ENCODE measurements around the gene PLG.
A peak's percentile ranks its signal among the peaks of the same experiment; 100 is the strongest.
"Not testable (repeated sequence)": the region's sequence is repeated elsewhere in the genome, so short reads cannot be mapped to it uniquely, and the experiment has no call there.

PLG gene

DNA sequence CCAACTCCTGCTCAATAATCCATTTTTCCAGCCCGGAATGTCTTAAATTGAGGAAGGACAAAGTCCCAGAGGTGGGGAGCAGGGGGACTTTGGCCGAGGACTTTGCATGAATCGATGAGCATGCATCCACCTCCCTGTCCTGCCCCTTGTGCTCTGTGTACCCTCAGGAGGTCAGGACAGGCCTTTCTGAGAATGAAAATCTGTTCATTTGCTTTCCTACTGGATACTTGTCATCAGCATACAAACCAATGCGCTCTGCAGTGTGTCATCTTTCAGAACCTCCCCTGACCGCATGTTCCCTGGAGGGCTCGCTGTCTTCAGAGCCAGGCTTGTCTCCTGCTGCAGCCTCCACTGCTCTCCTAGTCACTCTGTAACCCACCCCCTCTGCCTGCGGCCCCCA is 2.6 kb downstream of the PLG start:
- DNase-seq (ENCODE audit: low spot score), result not testable (repeated sequence)

DNA sequence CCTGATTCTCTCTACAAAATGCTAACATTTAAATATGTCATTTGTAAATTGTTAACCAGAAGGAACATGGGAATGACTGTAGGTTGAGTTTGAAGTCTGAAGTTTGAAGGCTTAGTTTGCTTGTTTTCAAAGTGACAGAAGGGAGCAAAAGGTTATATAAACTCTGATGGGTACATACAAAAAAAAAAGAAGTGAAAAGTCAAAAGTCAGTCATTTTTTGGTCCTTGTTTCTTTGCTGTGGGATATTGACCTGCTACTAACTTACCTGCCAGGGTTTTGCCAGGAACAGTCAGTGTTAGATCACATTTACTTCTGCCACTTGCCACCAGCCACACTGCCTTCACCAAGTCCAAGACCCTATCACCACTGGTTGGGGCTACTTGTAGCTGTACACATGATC is 6.9 kb downstream of the PLG start:
- not testable (repeated sequence) for DNase-seq (ENCODE audit: low spot score)

DNA sequence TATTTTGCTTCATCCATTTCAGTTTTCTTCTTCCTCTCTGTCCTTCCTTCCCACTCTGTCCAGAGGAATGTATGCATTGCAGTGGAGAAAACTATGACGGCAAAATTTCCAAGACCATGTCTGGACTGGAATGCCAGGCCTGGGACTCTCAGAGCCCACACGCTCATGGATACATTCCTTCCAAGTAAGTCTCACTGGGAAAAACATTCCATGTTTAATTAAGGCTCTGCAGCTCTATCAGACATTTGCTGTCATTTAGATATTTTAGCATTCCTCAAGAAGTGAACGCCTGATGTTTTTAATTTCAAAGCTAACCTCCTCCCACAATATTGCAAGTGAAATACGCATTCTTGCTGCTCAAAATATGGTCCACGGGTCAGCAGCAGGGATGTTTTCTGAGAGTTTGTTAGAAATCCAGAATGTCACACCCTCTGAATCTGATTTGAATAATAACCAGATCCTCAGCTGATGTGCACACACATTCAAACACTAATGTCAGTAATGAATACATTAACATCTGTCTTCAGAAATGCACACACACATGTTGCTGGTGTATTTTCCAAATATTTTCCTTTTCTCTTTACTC is 12.8 kb downstream of the PLG start:
- DNase-seq (ENCODE audit: low spot score), result no peak

DNA sequence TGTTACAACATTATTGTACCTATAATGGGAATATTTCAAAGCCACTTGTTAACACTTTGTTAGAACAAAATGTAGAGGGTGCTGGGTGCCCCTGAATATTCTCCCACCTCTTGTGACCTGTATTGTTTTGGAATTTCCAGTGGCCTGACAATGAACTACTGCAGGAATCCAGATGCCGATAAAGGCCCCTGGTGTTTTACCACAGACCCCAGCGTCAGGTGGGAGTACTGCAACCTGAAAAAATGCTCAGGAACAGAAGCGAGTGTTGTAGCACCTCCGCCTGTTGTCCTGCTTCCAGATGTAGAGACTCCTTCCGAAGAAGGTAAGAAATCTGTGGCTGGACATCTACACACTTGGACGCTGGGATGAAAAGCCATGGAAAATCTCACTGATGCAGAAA is 28.9 kb downstream of the PLG start:
- no peak for DNase-seq (ENCODE audit: low spot score)

DNA sequence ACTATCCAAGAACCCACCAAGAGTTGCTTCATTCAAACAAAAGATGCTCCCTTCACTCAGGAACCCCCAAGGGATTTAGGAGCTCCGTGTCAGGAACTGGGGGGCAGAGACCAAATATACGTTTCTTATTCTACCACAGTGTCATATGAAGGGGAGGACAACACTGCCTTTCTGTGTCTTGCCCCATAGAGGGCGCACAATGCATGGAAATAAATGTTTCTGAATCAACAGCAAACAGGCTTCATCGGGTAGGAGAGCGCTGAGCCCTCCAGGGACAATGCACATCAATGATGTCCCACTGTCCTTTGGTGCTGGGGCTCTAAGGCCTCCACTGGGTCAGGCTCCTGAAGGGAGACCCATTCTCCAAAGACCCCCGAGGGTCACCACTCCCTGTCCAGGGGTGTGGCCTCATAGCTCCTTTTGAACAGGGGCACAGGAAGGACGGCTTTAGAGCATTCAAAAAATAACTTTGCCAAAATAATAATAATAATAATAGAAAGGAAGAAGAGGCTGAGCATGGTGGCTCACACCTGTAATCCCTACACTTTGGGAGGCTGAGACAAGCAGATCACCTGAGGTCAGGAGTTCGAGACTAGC is 31.1 kb downstream of the PLG start:
- peak; percentile 55 for DNase-seq (ENCODE audit: low spot score)

DNA sequence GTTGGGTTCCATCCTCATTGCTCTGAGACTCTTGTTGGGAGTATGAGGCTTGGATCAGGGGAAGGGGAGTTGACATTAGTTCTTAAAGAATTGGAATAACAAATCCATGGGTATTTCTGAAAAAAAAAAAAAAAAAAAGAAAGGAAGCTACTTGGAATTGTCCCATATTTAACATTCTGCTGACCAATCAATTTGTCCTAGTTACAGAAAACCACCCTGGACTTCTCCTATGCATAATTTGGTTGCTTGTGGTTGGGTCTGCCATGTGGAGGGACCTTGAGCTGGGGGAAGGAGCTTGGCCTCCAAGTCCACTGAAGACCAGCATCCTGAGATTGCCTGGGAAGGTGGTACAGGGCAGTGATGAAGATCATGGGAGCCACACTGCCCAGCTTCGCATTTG is 32.6 kb downstream of the PLG start:
- DNase-seq (ENCODE audit: low spot score), result no peak

DNA sequence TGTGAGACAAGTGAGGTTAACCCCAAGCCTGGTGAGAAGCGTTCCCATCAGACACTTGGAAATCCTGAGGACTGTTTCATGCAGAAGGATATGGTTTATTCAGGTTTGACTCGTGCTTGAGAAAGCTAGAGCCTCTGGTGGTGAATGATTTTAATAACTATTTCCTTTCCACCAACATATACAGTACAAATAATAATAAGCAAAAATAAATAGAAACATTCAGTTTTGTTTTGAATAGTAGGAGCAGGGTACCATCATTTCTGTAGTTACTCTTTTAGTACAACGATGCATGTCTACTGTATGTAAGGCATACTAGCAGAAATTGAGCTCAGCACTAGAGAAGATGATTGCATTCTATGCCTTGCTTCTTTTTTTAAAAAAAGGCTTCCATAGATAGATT is 33.5 kb downstream of the PLG start:
- no peak for DNase-seq (ENCODE audit: low spot score)

DNA sequence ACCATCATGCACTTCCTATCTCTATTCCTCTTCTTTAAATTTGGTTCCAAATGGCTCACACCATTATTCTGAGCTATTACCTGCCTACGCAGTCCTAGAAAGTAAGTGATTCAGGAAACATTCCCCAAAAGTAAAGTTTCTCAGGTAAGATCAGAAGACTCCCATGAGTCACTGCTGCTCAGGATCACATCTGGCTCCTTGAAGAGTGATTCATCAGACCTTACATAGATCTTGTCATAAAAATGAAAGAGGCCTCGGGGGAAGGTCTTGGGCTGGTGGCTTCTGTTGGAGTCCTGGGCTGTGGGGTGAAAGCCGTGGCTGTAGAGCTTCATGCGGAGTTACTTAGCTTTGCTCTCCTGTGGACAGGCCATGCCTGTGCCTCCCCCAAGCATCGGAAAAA is 35.9 kb downstream of the PLG start:
- DNase-seq (ENCODE audit: low spot score), result no peak

DNA sequence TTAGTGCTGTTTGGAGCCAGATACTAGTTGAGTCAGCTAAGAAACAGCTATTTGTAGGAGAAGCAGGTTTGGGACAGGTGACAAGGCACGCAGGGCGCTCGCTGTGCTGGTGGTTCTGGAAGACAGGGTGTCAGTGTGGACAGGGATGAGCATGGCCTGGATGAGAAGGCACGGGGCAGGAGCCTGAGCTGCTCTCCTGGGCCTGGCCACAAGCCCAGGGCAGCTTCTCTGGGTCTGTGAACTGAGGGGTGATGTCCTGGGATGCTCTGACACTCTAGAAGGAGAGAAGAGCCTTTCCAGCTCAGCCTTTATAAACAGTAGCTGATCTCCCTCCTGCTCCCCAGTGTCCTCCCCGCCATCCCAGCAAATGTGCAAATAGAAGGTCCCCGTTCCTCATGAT is 37.9 kb downstream of the PLG start:
- DNase-seq (ENCODE audit: low spot score), result no peak

DNA sequence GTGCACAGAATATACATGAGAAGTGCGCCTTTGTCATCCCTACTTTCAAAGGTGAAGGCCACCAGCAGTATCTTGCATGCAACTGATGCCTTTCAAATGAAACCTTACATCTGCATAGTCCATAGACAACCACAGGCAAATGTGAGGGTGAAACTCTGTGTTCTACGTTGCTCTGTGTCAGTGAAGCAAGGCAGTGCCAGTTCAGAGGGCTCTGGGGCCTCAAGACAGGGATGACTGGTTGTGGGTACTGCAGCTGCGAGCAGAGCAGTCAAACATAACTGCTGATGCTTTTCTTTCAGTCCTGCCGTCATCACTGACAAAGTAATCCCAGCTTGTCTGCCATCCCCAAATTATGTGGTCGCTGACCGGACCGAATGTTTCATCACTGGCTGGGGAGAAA is 39.0 kb downstream of the PLG start:
- not testable (repeated sequence) for DNase-seq (ENCODE audit: low spot score)

DNA sequence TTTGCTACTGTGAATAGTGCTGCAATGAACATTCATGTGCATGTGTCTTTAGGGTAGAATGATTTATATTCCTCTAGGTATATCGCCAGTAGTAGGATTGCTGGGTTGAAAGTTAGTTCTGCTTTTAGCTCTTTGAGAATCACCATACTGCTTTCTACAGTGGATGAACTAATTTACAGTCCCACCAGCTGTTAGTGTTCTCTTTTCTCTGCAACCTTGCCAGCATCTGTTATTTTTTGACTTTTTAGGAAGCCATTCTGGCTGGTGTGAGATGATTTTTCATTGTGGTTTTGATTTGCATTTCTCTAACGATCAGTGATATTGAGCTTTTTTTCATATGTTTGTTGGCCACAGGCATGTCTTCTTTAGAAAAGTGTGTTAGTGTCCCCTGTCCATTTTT is 40.0 kb downstream of the PLG start:
- no peak for DNase-seq (ENCODE audit: low spot score)

DNA sequence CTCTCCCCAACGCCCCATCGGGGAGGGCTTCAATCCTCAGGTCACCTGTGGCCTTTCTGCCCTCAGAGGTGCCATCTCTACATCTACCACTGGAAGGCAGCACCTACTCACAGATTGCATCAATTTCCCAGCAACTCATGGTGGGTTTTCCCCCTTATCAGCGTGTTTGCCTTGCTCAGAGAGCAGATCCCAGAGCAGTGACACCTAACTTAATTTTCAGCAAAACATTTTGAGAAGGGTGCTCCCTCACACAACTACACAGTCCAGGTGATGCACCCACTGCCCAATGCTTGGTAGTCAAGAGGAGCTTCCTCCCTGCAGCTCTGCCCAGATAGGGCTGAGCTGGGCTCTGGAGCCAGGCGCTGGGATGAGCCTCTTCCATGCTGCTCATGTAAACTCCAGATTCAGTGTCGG is 48.2 kb downstream of the PLG start:
- DNase-seq (ENCODE audit: low spot score), result peak; percentile 55

DNA sequence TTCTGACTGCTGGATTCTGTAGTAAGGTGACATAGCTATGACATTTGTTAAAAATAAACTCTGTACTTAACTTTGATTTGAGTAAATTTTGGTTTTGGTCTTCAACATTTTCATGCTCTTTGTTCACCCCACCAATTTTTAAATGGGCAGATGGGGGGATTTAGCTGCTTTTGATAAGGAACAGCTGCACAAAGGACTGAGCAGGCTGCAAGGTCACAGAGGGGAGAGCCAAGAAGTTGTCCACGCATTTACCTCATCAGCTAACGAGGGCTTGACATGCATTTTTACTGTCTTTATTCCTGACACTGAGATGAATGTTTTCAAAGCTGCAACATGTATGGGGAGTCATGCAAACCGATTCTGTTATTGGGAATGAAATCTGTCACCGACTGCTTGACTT is 51.2 kb downstream of the PLG start:
- DNase-seq (ENCODE audit: low spot score), result not testable (repeated sequence)

DNA sequence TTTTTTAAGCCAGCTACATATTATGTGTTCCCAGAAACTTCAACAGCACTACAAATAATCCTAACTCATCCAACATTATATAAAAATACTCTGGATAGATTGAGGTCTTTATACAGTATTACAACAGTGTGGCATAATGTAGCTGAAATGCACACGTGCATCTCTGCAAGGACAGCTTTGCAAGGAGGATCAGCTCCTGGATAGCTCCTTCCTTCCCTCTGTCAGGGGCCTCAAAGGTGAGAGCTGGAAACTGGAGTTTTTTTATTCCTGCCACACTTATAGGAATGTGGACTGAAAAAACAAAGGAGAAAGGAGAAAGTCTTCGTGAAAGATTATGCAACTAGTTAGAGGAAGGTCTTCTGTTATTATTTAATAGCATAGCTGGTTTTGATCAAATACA is 53.1 kb downstream of the PLG start:
- no peak for DNase-seq (ENCODE audit: low spot score)

DNA sequence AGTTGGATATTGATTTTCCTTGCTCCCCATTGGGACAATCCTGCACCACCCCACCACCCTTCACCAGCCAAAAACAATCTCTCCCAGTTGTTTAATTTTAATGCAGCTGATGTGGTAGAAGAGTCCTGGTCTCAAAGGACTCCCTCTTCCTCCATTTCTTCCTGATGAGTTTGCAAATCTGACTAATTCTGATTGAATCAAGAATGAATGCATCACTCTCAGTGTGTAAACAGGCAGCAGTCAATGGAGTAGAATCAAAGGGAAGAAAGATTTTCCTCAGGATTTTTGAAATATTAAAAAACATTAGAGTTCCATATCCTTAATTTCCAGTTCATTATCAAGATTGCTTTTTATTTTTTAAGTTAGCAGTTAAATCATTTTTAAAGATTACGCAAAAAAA is 54.0 kb downstream of the PLG start:
- no peak for DNase-seq (ENCODE audit: low spot score)

DNA sequence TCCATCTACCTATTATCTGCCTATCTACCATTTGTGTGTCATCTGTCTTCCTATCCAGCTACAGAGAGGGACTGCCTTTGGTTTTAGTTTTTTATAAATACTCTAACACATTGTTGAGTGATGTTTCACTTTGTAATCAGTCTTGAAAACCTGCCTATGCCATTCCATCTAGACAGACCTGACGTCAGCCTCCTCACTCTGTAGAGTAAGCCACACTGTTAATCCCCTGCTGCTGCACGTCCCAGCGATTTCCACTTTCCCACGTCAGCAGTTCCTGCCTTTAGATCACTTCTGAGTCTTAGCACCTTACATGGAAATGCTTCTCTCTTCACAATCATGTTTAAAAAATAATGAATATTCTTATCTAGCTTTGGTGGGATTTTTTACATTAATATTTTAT is 54.8 kb downstream of the PLG start:
- no peak for DNase-seq (ENCODE audit: low spot score)

DNA sequence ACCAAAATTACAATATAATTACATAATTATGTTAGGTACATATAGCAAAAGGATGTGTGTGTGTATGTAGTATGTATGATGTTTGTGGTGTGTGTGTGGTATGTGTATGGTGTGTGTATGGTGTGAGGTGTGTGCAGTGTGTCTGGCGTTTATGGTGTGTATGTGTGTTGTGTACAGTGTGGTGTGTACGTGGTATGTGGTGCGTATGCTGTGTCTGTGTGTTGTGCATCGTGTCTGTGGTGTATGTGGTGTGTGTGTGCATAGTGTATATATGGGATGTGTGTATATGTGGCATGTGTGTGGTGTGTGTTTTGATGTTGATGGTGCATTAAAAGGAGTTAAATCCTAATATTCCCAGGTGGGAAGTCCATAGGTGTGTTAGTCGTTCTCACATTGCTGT is 62.8 kb downstream of the PLG start:
- DNase-seq (ENCODE audit: low spot score), result no peak

DNA sequence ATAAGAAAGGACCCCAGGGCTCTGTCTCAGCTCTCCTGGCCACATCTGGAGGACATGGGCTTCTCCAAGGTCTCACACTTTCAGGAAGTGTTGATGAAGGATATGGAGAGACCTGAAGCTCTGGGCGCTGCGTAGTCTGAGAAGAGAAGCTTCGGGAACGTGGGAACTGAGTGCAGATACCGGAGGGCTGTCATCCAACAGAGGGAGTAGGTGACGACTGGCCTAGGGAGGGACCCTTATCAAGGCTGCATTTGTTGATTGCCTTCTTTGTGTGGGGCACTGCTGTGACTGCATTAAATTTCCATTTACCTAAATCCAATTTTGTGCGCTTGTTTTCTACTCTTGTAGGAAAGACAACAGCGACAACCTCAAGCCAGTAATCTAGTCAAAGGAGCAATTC is 63.4 kb downstream of the PLG start:
- no peak for DNase-seq (ENCODE audit: low spot score)

DNA sequence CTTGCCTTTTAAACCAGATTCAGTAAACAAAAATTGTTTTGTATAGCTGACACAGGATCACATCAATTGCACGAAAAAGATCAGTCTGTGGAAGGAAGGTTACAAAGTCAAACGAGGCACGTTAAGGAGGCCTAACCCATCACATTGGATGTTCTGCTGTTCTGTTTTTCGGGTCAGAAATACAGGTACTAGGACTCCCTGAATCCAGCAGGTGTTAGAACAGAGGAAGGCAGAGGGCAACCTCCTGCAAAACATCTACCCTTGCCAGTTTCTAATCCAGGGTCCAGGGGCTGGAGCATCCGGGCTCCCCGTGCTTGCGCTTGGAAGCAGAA is 64.6 kb downstream of the PLG start:
- no peak for DNase-seq (ENCODE audit: low spot score)

DNA sequence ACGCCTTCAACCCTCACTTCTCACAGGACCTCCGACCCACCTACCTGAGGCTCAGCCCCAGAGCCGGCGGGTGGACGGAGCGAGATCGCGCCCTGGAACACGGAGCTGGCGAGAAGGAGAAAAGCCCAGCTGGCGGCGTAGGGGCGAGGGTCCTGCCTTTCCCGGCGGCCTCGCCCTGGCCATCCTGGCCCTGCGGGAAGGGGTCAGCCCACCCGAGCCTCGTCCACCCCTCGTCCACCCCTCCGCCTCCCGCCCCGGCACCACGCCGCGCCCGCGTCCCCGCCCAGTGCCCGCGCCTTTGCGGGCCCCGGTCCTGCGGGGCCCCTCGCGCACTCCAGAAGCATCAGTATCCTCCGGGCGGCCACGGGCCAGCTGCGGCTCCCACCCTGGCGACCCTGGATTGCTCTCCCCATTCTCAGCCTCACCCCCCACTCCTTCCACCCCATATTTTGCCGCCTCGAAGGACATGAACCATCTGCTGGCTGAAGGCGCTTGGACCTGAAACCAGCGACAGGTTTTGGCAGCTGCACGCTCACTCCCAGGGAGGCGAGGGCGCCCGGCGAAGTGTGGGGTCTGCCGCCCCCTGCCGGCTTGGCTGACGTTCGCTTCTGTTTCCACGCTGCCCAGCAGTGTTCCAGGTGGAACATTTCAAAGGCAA is 65.1 kb downstream of the PLG start:
- DNase-seq (ENCODE audit: low spot score), result peak; percentile 86

DNA sequence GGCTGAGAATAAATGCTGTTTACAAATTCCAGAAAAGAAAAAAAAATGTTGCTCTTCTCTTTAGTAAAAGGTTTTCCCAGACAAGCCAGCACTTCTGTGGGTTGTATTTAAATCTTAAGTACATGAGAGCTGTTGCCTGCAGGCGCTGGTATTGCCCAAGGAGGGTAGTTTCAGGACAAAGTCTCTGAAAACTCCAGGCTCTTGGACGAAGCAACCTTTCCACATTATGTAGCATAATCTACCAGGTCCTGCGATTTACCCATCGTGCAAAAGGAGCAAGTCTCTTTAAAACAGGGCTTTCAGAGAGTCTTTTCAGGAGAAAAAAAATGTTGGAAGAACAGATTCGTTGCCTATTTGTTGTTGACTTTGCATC is 65.6 kb downstream of the PLG start:
- DNase-seq (ENCODE audit: low spot score), result no peak

DNA sequence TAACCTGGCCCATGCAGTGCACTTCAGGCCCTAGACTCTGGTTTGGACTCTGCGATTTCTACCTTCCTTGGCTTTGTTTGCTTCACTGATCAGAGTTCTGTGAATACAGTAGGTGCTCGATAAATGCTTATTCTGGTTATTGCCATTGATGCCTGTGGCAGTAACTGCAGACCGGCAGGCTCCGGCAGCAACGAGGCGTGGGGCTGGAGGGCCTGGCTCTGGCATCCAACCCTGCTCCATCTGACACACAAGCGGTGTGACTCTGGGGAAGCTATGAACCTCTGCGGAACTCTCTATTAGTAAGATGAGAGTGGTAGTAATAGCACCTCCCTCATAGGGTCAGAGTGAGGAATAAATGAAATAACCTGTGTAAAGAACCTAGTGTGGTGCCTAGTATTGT is 66.1 kb downstream of the PLG start:
- DNase-seq (ENCODE audit: low spot score), result no peak

DNA sequence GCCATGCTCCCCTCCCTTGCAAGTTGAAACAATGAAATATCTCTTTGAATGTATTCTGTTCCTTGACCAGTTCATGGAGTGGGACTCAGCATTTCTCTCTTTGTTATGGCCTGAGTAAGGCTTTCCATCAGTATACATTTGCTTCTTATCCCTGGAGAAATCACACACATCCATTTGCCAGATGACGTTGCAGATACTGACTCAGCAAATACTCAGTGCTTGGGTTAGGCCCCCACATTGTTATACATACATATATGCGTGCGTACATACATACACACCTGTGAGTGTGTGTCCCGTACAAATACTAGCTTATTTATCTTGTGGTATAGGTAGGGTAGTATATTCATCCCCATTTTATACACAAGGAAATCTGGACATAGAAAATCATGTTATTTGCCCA is 72.4 kb downstream of the PLG start:
- DNase-seq (ENCODE audit: low spot score), result no peak

Data from ecto neural progenitor cell (in vitro differentiated cells).